Activated CD4-positive, alpha-beta T cell treated with anti-CD3 and anti-CD28 coated beads for 1 hour (primary cell): Measurements from ENCODE around the gene FGFBP3.

ENCODE experiments used
- DNase-seq: peaks from one replicate; pipeline ENCODE4 v3.0.0-alpha.2; 2020

FGFBP3 gene, protein sequence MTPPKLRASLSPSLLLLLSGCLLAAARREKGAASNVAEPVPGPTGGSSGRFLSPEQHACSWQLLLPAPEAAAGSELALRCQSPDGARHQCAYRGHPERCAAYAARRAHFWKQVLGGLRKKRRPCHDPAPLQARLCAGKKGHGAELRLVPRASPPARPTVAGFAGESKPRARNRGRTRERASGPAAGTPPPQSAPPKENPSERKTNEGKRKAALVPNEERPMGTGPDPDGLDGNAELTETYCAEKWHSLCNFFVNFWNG

DNA sequence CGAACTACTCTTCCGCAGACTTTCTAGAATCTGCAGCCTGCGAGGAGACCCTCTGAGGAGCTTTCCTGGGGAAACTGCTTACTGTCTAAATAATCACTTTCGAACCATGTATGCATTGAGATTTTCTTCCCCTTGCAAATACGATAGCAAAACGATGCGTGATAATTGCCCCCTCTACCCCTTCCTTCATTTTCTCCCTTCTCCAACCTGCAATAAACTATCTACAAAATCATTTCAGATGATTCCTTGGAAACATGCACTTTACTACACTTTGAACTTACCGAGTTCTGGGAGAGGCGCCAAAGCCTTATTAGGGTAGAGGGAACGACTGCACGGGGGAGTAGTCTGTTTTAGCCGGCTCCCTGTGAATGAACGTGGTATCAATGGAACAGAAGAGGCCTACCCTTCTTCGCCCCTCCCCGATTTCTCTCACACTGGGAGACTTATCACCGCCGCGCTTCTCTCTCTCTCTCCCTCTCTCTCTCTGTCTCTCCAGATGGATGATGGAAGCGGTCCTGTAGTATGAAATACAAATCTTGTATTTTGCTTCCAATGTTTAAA is at the start of gene FGFBP3:
TSS of gene FGFBP3 (minus strand) at position 370 of the 561 bp plus-strand sequence. CDS start 517 bp downstream, outside the sequence.
- DNase-seq = no peak

DNA sequence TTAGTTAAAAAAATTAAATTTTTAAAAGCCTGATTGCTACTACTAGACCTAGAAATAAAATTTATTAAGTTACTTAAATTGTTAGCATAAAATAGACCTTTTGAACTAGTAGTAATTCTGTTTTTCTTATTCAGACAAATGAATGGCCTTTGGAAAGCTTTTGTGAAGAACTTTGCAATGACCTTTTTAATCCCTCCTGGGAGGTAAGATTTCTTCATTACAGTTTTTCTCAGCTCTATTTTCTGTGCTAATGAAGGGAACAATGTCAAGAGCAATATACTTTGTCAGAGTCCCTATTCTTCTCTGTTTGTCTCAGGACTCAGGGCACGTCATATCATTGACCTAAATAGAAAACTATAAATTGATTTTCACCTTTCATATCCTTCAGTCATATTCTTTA is 47.8 kb upstream of the FGFBP3 start:
- no peak for DNase-seq

DNA sequence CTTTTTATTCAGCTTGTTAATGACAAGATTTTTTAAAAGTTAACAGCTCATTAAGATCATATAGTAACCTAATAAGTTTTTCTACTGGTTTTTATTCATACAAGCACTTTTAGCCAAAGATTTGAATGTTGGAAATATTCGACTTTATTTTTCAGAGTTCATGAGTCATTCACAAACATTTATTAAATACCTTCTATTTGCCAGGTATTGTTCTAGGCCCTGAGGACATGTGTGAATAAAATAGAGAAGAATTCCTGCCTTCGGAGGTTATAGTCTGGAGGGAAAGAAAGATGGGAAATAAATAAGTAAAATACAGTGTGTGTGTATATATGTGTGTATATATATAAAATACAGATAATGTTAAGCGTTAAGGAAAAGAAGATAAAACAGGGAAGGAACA is 45.8 kb upstream of the FGFBP3 start:
- no peak for DNase-seq

DNA sequence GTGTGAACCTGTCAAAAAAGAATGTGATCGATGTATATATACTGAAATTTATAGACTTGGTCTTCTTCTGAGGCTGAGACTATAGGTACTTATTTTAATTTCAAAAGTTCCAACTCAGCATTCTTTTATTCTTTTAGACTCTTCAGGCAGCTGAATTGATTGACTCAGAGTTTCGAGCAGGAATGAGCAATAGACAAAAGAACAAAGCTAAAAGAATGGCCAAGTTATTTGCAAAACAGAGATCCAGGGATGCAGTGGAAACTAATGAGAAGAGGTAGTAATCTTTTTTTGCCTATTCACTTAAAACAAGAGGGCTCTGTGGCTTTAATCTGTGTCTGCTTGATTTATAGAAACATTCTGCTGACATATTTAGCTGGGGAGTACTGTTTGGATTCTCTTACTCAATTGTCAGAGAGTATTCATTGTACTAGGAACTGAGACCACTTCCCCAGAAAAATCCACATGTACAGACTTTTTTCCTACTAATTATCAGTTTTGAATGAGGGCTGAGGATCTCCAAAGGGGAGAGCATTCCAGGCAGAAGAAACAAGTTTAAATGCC is 44.4 kb upstream of the FGFBP3 start:
- no peak for DNase-seq

DNA sequence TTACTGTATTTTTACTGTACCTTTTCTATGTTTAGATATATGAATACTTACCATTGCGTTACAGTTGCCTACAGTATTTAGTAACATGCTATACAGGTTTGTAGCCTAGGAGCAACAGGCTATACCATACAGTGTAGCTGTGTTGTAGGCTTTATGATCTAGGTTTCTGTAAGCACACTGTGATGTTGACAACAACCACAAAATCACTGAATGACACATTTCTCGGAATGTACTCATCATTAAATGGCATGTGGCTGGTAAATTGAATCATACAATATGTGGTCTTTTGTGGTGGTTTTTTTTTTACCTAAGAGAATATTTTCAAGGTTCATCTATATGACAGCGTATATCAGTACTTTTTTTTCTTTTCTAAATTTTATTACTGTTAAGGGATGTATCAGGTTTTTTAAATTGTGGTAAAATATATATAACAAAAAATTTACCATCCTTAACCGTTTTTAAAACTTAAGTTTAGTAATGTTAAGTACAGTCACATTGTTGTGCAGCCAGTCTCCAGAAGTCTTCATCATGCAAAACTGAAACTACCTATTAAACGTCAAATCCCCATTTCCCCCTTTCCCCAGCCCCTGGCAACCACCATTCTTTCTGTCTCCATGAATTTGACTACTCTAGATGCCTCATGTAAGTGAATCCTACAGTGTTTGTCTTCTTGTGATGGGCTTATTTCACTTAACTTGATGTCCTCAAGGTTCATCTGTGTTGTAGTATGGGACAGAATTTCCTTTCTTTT is 35.8 kb upstream of the FGFBP3 start:
- no peak for DNase-seq

DNA sequence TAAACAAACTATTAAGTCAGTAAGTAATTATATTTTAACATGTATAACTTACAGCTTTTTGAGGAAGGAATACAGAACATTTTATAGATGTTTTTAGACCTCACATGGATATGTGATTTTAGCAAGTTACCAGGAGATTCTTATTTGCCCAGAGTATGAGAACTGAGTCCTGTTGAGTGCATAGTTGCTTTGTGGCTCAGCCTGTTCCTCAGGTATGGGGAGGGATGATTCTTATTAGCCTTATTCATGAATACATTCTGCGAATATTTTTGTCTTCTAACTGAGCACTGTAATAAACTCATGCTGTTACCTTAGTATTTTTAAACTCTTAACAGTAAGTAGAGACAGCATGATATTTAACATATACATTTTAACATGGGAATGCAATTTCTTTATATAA is 32.1 kb upstream of the FGFBP3 start:
- DNase-seq = no peak

DNA sequence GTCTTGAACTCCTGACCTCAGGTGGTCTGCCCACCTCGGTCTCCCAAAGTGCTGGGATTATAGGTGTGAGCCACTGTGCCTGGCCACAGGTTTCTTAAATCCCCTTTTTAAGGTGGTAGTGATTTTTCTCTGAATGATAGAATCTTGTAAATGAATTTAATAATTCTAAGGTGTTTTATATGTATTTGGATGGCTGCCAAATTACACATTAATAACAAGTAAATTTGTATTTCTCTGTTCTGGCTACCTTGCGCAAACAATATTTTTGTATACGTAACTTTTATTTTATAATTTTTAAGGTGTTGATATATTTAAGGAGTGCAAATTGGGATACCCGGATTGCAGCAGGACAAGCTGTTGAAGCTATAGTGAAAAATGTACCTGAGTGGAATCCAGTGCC is 30.4 kb upstream of the FGFBP3 start:
- no peak for DNase-seq

DNA sequence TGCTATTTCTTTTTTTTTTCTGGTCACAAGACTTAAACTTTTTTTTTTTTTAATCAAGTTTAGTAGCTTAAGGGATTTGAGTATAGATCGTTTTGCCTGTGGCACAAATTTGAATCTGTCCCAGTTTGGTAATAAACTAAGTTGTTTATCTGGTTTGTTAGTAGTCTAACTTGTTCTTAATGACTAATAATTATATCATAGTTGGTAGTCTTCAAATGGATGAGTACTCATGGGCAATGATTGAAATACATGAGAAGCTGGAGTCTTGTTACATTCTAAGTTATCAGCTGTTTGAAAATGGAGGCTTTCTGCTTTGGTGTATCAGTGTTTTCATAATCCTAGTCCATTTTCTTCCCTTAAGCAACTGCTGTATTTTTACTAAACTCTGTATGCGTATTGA is 26.6 kb upstream of the FGFBP3 start:
- DNase-seq = no peak

DNA sequence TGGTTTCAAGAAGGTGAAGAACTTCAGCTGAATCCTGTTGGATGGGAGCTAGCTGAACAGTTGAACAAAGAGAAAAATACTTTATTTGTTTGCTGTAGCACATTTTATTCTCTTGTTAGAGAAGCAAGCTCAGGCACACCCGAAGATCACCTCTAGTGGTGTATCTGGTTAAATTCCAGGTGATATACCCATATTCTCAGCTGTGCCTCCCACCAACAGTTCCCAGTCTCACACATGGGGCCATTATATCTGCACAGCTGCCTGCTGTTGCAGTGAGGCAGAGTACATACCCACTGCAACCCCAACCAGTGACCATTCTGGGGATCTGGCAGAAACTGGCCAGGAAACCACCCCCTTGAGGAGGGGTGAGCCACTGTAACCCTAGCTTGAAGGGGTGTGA is 23.5 kb upstream of the FGFBP3 start:
- DNase-seq = no peak

DNA sequence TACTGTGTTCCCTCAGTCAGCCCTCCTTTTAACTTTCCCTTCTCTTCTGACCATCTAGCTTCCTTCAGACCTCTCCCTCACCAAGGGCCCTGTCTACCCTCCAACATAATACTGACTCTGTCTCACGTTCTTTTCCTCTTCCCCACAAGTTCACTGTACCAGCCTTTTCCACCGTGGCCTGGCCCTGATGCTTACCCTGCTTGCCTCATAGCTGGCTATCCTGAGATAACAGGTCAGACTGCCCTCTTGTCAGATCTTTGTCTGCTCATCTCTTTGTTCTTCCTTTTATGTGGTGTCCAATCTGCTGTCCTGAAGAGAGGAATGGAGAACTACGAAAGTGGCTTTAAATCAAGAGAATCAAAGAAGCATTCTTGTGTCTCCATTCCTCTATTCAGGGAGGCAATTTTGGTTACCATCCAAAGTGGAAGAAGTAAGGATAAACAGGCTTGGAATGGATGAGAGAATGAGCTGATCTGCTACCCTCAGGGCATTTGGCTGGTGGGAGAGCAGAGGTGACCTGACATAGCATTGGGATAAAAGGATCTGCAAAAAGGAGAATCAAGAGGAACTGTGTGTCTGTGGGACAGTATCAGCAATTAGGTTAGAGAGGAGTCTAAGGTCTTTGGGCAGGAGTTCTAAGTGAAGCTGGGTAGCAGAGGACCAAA is 22.4 kb upstream of the FGFBP3 start:
- no peak for DNase-seq

DNA sequence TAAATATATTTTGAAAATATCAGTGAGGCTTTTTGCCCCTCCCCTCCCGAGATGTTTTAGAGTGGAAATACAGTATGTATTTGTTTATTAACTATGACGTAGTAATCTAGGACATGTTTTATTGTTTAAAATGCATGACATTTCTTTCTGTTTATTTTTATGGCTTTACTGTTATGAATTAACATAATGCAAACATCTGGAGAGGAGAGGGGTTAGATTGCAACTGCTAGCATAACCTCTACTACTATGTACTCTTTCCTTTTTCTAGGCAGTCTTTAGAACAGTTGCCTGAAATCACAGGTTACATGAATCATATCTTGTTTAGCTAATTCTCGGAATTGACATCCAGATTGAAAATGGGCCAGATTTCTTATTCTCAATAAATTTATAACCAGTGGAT is 21.7 kb upstream of the FGFBP3 start:
- no peak for DNase-seq

DNA sequence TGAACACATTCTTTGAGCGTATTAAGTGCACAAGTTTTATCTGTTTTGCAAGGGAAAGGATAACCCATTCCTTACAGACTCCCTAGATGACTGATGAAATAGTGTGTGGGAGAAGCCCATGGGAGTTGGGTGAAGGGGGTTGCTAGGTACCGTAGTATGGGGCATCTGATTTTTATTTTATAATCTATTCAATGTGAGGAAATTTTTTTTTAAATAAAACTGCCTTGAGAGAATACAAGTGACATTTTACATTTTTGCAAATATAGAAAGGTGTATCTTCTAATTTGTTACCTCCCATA is 15.7 kb upstream of the FGFBP3 start:
- no peak for DNase-seq

DNA sequence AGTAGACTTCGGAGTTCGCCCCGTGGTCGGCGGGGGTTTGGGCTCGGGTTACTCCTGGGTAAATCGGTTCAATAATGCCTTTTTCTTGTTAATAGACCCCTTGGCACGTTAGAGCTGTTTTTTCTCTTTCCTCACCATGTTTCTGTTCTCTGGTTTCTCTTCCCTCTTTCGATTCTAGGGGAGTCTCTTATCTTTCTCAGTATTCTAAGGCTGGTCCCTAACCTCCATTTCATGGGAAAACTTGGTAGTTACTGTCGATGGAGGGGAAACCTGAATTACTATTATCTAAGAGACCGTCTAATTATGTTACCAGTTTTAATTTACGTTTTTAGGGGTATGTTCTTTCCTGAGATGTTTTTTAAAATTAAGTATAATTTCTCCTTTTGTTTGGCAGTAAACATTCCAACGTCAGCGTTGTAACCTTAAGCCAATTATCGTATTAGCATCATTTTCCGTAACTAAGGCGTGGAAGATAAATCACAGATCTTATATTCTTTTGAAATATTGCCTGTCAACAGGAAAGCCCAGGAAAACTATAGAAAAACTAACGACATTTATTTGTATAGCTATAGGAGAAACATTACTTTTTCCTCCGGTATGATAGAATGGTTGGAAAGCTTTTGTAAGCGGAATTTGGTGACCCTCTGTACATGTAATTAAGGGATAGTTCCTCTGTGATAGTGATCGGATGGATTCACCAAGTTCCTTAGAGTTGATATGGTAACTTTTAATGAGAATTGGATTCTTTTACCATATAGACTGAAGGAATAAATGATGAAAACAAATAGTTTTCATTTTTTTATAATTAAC is 15.1 kb upstream of the FGFBP3 start:
- DNase-seq = no peak

DNA sequence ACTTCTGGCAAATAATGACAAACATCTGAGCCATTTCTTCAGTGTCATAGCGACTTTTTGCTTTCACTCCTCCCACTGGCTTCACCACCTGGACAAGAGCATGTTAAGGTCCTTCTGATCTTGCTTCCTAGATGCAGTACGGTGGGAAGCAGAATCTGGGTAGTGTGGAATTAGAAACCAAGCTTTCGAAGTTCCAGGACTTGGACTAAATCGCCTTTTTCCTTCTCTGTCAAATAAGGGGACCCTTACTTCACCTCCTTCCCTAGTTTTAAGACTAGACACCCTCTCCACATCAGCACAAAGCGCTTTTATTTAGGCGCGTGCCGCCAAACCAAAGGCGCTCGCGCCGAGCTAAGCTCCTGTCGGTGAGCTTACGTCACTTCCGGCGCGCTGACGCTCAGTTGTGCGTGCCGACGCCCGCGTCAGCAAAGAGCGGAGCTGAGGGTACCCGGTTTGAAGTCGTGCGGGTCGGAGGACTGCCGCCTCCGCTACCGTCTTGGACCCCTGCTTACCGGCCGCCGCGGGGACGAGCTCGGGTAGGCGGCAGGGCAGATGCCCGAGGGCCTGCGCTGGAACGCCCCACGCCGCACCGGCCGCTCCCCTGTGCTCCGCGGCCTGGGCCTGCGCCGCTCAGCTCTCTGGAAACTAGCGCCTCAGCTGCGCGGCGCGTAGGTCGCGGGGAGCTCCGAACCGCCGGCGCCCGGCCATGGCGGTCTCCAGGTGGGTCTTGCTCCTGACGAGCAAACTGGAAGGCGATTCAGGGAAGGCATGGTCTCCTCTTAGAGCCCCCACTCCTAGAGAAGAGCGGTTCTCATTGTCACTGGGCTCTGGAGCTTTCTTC is 14.3 kb upstream of the FGFBP3 start, which contains the start of gene BTAF1:
TSS of gene BTAF1 (plus strand) at position 400 of the 841 bp plus-strand sequence. CDS start at position 707, 307 bp downstream.
- DNase-seq = peak; percentile 90

DNA sequence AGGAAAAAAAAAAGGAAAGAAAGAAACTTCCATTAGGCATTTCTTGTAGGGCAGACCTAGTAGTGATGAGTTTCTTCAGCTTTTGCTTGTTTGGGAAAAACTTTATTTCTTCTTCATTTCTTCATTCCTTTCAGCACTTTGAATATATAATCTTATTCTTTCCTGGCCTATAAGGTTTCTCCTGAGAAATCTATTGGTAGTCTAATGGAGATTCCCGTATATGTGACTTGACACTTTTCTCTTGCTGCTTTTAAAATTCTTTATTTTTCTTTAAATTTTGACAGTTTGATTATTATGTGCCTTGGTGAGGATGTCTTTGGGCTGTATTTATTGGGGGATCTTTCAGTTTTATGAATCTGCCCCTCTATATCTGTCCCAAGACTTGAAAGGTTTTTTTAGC is 10.4 kb upstream of the FGFBP3 start:
- no peak for DNase-seq

DNA sequence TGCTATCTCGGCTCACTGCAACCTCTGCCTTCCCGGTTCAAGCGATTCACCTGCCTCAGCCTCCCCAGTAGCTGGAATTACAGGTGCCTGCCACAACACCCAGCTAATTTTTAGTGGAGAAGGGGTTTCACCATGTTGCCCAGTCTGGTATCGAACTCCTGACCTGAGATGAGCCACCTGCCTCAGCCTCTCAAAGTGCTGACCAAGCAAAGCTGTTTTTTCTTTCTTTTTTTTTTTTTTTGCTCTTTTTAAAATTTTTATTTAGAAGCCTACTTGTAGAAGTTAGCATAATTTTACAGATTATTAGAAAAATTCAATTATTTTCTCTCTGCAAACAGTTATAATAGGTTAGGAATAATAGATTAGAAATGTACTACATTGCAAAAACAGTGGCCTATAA is 1.2 kb upstream of the FGFBP3 start:
- DNase-seq = no peak

DNA sequence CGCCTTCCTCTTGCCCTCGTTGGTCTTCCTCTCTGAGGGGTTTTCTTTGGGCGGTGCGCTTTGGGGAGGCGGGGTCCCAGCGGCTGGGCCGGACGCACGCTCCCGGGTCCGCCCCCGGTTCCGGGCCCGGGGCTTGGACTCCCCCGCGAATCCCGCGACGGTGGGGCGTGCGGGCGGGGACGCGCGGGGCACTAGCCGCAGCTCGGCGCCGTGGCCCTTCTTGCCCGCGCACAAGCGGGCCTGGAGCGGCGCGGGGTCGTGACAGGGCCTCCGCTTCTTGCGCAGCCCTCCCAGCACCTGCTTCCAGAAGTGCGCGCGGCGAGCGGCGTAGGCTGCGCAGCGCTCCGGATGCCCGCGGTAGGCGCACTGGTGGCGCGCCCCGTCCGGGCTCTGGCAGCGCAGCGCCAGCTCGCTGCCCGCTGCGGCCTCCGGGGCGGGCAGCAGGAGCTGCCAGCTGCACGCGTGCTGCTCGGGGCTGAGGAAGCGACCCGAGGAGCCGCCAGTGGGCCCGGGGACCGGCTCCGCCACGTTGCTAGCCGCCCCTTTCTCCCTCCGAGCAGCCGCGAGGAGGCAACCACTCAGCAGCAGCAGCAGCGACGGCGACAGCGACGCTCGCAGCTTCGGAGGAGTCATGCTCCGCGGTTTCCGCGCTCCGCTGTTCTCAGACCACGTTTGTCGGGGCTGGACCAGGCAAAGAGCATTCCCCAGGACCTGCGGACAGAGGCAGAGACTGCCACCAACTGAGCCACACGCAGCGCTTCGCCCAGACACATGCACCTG is 759 bp downstream of the FGFBP3 start:
- peak; percentile 56 for DNase-seq

DNA sequence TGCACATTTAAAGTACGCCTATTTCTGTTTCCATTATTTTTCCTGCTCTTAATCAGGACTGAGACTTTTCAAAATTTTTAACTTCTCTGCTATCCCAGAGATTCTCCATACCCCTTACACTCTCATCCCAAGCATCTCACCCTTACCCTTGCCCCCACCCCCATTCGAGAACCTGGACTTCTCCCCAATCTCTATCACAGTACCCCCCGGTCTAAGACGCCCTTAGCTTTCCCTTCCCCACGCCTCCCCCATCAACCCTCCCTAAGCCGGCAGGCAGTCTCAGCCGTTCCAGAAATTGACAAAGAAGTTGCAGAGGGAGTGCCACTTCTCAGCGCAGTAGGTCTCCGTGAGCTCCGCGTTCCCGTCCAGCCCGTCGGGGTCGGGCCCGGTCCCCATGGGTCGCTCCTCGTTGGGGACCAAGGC is 1.4 kb downstream of the FGFBP3 start:
- no peak for DNase-seq

DNA sequence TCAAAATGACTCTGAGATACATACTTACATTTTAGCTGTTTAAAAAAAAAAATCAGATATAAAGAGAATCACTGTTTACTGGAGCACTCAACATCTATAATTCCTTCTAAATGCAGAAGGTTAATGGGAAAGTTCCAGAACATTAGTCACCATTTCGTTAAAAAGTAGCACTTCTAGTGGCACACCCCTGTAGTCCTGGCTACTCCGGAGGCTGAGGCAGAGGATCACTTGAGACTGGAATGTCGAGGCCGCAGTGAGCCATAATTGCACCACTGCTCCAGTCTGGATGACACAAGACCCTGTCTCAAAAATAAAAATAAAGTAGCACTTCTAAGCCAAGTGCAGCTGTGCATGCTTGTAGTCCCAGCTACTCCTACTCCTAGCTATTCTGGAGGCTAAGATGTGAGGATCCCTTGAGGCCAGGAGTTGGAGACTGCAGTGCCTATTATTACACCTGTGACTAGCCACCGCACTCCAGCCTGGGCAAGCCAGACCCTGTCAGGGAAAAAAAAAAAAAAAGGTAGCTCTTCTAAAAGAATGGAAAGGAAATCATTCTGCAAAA is 2.2 kb downstream of the FGFBP3 start:
- no peak for DNase-seq
